Measurements from ENCODE around the gene B3GNT3.
A peak's percentile ranks its signal among the peaks of the same experiment; 100 is the strongest.
"Not testable (repeated sequence)": the region's sequence is repeated elsewhere in the genome, so short reads cannot be mapped to it uniquely, and the experiment has no call there.

B3GNT3 gene

DNA sequence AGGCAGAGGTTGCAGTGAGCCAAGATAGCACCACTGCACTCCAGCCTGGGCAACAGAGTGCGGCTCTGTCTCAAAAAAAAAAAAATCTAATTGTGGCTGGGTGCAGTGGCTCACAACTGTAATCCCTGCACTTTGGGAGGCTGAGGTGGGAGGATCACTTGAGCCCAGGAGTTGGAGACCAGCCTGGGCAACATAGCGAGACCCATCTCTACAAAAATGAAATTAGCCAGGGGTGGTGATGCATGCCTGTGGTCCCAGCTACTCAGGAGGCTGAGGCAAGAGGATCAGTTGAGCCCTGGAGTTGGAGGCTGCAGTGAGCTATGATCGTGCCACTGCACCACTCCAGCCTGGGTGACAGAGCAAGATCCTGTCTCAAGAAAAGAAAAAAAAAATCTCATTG lies 3.7 kb downstream of the B3GNT3 start:
- DNase-seq: not testable (repeated sequence)

DNA sequence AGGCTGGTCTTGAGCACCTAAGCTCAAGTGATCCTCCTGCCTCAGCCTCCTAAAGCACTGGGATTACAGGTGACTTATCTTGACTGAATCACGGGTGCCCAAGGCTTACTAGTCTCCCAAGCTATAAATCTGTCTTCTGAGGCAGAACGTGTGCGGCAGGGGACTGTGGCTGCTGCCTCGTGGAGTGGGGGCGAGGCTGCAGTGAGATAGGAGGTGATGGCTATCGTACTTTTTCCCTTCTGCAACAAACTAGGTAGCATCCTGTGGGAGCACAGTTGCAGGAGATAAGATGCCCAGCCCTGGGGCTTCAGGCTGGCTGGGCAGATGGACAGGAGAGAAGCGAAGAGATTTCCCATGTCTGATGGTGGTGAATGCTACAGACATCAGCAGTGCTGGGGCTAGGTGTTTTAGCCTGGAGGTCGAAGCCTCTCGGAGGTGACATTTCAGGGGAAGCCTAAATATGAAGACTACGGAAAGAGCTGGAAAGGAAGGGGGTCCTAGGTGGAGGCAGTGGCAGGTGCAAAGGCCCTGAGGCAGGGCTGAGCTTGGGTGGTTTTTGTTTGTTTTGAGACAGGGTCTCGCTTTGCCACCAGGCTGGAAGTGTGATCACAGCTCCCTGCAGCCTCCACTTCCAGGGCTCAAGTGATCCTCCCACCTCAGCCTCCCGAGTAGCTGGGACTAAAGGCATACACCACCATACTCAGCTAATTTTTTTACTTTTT lies 7.4 kb downstream of the B3GNT3 start:
- no peak for DNase-seq

DNA sequence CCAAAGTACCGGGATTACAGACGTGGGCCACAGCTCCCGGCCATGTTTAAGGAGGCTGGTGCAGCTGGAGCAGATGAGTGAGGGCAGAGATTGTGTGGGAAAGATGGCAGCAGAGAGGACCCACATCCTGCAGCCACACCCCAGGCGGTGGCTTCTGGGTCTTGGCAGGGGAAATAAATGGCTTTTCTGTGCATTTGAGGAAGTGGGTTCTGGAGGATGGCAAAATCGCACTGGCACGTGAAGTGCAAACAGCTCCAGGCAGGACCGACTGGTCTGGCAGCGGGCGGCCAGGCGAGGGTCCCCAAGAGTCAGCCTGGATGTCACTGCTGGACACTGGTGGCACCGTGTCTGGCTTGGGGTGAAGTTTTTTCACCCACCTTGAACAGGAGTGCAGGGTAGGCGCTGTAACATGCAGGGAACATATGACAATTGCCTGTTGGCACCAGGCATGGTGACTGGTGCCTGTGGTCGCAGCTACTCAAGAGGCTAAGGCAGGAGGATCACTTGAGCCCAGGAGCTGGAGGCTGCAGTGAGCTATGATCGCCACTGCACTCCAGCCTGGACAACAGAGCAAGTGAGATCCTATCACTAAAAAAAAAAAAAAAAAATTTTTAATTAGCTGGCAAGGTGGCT lies 8.4 kb downstream of the B3GNT3 start:
- no peak for DNase-seq

DNA sequence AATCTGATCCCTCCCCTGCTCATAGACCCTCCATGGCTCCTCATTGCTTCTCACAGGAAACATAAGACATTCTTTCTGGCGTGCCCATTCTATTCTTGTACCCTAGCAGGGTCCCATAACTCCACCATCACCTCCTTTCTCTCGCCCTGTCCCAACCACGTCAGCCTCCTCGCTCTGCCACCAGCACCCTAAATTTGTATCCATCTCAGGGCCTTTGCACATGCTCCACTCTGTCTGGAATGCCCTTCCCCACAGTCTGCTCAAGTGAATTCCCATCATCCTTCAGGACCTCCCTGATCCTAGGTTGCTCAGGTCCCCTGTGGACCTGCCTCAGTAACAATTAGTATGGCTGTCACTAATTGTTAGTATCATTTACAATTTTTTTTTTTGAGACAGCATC lies 10.5 kb downstream of the B3GNT3 start:
- DNase-seq: no peak

DNA sequence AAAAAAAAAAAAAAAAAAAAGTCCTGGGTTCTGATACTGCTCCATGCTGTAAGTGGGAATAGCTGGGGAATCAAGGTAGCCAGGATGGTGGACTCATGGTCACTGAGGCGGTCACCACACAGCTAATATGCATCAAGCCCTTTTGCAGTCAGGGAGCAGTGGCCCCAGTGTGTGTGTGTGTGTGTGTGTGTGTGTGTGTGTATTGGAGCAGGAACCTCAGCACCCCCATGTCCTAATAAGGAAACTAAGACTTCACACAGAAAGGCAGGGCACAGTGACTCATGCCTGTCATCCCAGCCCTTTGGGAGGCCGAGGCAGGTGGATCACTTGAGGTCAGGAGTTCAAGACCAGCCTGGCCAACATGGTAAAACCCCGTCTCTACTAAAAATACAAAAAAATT lies 12.0 kb downstream of the B3GNT3 start:
- DNase-seq: no peak

DNA sequence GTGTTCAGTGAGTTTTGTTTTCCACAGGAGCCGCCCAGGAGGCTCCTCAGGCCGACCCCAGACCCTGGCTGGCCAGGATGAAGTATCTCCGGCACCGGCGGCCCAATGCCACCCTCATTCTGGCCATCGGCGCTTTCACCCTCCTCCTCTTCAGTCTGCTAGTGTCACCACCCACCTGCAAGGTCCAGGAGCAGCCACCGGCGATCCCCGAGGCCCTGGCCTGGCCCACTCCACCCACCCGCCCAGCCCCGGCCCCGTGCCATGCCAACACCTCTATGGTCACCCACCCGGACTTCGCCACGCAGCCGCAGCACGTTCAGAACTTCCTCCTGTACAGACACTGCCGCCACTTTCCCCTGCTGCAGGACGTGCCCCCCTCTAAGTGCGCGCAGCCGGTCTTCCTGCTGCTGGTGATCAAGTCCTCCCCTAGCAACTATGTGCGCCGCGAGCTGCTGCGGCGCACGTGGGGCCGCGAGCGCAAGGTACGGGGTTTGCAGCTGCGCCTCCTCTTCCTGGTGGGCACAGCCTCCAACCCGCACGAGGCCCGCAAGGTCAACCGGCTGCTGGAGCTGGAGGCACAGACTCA lies 12.9 kb downstream of the B3GNT3 start:
- DNase-seq: no peak

DNA sequence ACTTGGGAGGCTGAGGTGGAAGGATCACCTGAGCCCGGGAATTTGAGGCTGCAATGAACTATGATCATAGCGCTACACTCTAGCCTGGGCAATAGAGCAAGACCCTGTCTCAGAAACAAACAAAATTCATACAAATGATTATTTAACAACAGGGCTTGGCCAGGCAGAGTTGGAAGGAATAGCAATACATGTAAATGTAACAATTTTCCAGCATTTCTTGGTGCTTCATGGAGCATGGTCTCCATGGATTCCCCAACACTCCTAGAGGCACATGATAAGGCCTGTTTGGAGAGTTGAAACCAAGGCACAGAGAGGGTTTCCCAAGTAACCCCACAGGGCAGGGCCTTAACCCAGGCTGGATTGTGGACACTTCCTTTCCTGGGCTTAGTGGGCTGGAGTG lies 16.2 kb downstream of the B3GNT3 start:
- no peak for DNase-seq

DNA sequence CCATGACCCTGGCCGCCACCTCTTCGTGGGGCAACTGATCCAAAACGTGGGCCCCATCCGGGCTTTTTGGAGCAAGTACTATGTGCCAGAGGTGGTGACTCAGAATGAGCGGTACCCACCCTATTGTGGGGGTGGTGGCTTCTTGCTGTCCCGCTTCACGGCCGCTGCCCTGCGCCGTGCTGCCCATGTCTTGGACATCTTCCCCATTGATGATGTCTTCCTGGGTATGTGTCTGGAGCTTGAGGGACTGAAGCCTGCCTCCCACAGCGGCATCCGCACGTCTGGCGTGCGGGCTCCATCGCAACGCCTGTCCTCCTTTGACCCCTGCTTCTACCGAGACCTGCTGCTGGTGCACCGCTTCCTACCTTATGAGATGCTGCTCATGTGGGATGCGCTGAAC lies 16.7 kb downstream of the B3GNT3 start:
- DNase-seq: no peak

DNA sequence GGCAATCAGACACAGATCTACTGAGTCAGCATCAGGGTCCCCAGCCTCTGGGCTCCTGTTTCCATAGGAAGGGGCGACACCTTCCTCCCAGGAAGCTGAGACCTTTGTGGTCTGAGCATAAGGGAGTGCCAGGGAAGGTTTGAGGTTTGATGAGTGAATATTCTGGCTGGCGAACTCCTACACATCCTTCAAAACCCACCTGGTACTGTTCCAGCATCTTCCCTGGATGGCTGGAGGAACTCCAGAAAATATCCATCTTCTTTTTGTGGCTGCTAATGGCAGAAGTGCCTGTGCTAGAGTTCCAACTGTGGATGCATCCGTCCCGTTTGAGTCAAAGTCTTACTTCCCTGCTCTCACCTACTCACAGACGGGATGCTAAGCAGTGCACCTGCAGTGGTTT lies 17.2 kb downstream of the B3GNT3 start:
- no peak for DNase-seq

DNA sequence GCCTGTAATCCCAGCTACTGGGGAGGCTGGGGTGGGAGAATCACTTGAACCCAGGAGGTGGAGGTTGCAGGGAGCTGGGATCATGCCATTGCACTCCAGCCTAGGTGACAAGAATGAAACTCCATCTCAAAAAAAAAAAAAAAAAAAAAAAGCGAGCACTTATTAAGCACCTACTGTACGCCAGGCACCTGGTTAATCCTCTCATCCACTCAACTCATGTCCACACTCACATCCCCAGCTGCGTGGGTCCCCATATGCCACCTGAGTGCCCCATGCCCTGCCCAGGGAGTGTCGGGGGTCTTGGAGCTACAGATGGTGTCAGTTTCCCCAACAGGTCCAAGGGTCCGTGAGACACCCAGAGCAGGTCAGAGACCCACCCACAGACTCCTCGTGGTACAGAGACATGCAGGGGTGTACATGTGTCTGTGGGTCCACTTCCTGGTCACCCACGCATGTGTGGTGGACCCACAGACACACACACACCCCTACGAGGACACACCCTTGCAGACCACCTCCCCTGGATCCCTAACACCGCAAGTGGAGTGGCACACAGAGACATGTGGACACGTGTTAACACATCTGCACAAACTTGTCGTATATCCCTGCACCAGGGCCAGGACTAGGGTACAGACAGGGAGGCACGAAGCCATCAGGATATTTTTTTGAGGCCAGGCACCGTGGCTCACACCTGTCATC lies 22.9 kb downstream of the B3GNT3 start:
- DNase-seq: no peak

DNA sequence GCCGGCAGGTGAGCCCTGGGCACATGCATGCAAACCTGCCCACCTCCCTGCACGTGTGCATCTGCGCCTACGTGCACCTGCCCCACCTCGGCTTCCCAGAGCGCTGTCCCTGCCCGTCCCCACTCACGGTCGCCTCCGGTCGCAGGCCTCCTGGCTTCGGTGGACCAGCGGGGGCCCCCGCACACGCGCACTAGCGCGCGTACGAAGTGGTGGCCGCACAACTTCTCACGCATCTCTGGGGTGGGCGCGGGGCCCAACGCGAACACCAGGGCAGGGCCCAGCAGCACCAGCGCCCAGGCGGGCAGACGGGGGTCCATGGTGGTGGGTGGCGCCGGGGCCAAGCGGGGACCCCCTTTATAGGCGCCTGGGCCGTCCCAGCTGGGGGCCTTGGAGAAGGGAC lies 26.3 kb downstream of the B3GNT3 start, which contains the start of gene INSL3:
INSL3 (minus strand) TSS at position 330 of the 400 bp plus-strand sequence; CDS start at position 317, 13 bp downstream.
- DNase-seq: no peak

DNA sequence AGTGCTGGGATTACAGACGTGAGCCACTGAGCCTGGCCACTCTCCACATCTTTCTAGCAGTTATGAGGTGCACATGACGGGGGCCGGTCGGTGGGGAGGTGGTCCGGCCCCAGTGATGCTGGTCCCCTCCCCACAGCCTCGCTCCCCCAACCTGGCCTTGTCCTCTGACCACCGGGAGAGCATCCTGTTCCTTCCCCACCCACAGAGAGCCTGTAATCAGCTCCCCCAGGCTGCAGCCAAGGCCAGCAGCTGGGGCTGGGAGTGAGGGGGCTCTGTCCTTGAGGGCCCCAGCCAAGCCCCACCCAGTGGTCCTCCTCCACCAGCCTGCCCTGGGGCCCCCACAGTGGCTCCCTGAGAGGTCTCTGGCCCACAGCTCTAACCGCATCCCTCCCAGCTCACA lies 29.4 kb downstream of the B3GNT3 start:
- DNase-seq: no peak

DNA sequence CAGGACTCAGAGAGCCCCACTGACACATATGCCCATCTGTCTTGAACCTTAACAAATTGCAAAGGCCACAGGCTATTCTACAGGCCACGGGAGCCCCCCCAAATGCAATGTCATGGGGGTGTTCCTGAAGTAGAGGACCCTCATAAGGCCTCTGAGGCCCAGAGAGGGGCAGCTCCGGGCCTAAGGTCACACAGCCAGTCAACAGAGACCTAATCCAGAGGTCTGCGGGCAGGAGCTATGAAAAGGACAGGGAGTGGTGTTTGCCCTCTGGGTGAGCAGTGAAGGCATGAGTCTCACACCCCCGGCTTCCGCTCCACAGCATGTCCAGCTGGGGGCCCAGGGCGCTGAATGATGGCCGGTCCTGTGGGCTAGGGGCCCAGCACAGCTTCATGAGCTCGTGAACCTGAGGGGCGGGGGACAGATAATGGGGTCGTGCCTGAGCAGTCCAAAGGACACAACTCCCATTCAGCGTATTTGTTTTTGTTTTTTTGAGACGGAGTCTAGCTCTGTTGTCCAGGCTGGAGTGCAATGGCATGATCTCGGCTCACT lies 31.6 kb downstream of the B3GNT3 start:
- DNase-seq: no peak

DNA sequence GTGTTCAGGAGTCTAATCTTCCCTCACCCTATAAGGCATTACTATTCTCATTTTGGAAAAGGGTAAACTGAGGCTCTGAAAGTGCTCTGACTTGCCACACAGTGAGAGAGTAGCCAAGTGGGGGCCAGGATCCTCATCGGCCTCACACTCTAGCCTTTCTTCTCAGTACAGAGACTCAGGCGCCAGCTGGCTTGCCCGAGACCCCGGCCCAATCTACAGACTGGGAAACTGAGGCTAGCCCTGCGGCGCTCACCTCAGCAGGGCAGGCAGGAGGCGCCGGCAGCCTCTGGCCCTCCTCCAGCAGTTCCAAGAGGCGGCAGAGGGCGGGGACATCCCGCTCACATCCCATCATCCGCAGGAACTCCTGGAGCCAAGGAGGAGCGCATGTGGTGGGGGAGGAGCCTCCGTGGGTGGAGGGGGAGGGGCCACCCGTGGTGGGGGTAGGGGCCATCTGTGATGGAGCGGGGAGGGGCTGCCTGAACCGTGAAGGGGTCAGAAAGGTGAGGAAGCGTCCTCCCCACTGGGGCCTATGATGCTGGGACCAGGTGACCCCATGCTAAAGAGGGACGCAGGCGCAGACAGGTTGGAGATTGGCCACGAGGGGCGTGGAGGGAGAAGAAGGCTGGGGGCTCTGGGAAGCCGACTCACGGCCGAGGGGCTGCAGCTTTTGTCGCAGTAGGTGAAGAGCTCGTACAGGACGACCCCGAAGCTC lies 35.1 kb downstream of the B3GNT3 start:
- DNase-seq: no peak

DNA sequence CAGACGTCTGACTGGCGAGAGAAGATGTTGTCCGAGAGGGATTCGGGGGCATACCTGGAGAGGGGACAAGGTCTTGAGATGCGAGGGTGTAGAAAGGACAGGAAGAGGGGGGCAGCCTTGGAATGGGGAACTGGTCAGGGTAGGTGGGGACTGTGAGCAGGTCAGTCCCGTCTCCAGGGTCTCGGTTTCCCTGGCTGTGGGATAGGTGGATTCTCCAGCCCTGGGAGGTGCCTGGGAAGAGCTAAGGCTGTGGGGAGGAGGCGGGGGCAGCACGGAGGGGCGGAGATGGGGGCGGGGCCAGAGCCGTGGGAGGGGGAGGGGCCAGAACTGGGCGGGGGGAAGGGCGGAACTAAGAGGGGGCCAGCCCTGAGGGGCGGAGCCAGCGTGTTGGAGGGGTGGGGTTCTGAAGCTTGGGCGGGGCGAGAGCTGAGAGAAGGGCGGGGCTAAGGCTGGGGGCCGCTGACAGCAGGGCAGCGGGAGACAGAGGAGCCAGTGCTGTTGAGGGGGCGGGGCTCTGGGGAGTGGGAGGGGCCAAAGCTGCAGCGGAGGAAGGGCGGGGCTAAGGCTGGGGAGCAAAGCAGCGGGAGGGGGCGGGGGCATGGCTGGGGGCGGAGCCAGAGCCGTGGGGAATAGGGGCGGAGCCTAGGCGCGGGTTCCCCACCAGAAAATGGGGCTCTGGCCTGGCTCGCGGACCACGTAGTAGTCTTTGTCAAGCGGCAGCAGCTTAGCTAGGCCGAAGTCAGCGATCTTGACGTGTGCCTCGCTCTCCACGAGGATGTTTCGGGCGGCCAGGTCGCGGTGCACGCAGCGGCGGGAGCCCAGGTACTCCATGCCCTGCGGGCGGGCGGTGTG lies 35.9 kb downstream of the B3GNT3 start:
- peak; percentile 42 for DNase-seq

DNA sequence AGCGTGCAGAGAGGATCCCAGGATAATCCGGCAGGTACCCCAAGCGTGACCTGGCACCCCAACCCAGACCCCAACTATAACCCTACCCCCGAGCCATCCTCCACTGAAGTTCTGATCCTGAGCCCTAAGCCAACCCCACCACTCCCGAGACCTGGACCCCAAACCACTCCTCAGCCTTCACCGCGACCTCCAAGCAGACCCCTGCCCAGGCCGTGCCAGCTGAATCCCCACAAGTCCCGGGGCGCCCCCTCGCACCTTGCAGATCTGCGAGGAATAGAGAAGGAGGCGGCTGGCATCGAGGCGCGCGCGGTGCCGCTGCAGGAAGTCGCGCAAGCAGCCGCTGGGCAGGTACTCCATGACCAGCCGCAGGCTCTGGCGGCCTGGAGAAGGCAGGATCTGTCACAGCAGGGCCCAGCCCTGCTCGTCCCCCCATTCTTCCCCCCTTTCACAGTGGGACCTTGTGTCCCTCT lies 36.5 kb downstream of the B3GNT3 start:
- no peak for DNase-seq

DNA sequence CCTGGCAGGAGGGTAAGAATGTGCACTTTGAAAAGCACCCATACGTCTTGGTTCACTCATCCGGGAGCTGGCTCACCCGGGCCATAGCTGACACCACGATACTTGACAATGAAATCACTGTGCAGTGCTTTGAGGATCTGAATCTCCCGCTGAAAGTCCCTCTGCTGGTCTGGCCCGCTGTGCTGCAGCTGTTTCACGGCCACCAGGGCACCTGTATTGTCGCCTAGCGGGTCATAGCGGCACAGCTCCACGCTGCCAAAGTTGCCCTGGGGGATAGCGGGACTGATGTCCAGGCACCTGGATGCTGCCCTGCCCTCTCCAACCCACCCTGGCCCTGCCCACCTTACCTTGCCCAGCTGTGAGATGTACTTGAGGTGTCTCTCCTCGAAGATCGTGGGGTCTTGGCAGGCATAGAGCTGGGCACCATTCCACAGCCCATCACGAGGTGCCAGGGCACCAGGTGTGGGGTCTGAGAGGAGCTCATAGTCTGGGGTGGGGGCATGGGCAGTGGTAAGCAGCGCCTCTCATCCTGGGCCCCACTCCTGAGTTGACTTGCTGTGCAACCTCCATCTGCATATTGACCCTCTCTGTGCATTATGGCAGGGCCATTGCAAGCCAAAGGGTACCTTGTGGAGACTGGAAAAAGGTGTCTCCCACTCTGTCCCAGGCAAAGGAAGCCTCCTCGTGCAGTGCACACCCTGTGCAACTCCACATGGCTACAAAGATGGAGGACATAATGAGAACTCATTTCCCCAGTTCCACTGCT lies 37.7 kb downstream of the B3GNT3 start:
- no peak for DNase-seq

DNA sequence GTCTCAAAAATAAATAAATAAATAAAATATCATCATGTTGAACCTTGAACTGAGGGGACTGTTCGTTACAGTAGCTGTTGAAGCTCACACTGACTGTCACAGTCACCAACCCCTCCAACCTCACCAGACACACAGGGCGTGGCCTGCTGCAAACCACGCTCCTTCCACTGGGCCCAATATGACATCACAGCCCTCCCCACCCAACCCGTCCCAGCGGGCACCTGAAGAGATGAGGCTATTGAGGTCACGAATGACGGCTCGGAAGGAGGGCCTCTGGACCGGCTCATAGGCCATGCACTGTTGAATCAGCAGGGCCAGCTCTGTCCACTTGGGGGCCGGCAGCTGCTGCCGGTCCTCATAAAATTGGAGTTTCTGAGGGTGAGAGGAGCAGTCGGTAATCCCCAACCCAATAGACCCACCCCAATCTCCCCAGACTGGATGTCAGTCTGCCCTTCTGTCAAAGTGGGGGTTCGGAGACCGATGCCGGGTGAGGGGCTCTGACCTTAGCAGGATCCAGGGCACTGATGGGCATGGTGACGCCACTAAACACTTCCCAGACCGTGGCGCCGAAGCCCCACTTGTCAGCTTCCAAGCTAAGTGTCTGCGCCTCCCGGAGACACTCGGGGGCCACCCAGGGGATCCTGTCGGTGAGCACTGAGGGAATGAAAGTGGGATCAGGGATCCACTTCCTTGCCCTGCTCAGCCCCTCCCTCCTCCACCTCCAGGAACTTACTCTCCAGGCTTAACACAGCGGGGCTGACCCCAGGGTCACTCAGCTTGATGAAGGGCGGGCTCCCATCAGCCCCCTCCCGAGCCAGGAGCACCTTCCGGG lies 39.6 kb downstream of the B3GNT3 start:
- DNase-seq: no peak

DNA sequence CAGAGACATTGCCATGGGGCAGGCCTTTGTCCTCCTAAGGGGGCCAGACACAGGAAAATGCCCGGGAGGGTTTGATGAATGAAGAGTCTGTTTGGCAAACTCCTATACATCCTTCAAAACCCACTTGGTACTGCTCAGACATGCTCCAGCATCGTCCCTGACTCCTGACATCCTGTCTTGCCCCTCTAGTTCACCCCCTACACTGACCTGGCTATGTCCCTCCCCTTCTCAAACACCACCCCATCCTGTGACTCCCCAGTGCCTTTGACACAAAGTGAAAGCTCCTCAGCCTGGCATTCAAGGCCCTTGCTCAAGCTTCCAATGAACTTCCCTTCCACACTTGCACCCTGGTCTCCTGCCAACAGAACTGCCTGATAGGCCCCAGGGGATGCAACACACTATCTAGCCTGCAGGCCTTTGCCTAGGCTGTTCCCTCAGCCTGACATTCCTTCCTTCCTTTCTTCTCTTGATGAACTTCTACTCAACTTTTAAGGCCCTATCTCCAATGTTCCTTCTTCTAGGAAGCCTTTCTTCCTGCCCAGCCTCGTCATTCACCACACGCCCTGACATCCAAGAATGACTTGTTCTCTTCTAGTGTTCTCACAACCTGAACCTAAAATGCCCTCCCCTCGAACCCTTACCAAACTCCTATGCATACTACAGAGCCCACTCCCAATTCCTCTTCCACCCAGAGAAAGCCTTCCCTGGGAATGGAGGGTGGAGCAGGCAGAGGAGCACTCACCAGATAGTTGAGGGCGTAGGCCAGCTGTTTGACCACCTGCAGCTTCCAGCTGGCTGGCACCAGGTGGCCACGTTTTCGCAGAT lies 40.5 kb downstream of the B3GNT3 start:
- DNase-seq: no peak

All from stimulated activated naive CD4-positive, alpha-beta T cell treated with Interleukin-2 at 50 U/mL for 16 hours (primary cell).